ENCODE measurements around the gene RASAL1.

RASAL1 gene

DNA sequence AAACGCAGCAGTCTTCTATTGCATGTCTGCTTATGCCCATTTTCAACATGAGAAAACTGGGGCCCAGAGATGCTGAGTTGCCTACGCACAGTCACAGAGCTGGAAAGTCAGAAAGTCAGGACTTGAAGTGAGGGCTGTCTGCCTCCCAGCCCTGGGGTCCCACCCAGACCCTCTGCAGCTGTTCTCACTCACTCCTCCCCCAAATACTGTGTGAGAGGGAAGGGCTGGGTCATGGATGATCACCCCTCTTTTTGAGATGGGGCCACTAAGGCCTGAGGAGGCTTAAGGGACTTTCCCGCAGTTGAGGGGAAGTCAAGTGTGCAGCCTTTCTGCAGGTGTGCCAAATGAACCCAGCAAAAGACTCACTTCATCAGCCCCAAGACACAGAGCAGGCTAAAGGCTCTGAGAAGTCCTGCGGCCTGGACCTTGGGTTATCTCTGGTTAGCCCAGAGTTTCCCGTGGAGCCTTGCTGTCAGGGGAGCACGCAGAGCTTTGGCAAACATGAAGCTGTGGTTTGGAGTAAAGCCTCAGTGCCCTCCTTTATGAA, 60.4 kb downstream of the RASAL1 start:
- Histone ChIP-seq H3K27me3 (ENCODE audit: control insufficient read depth in 1 of 2, insufficient read depth in 1 of 2, low read length in 2 of 2) (peaks cover 54 to 73% of the 10 kb centered on the region in 2 experiments), H2BK120ac (ENCODE audit: low read depth, low read length) (no peak overlapping the region)

DNA sequence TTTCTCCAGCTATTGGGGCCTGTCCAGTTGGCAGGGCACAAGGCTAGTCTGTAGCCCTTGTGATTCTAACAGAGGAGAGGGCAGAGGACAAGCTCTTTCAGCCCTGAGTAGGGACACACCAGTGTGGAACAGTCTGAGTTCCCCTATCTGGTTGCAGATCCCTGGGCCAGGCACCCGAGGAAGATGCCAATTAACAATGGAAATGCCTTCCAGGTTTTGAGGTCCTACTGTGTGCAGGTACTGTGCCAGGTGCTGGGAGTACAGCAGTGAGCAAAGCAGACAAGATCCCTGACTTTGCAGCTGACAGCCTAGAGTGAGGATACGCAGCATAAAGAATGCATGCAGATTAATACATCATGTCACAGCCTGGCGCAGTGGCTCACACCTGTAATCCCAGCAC, 62.0 kb downstream of the RASAL1 start:
- no peak overlapping the region for H3K4me3 ChIP-seq (ENCODE audit: insufficient read depth in 1 of 2, low read depth in 1 of 2, low read length in 2 of 2)
- no peaks in the 10 kb centered on the region for H3K36me3 ChIP-seq (ENCODE audit: control insufficient read depth in 1 of 2, insufficient read depth in 2 of 2, low read depth in 1 of 2, low read length in 2 of 2)
- peaks cover 53 to 74% of the 10 kb centered on the region in 2 experiments for H3K27me3 ChIP-seq (ENCODE audit: control insufficient read depth in 1 of 2, insufficient read depth in 1 of 2, low read length in 2 of 2)
- H3K23ac ChIP-seq (ENCODE audit: low read length in 2 of 2), result no peak overlapping the region
- no peak overlapping the region for H4K8ac ChIP-seq (ENCODE audit: low read length)
- H2BK5ac ChIP-seq (ENCODE audit: low read depth, low read length, poor library complexity, severe bottlenecking), result no peak overlapping the region
- no peak overlapping the region for H2BK120ac ChIP-seq (ENCODE audit: low read depth, low read length)
- H3K18ac ChIP-seq (ENCODE audit: low read depth in 1 of 2, low read length in 2 of 2), result no peak overlapping the region
- H2BK15ac ChIP-seq (ENCODE audit: low read depth, poor library complexity, severe bottlenecking), result no peak overlapping the region
- no peak overlapping the region for H2AFZ ChIP-seq (ENCODE audit: low read depth, low read length)
- H4K91ac ChIP-seq (ENCODE audit: low read length), result no peak overlapping the region
- no peak overlapping the region for H3K9ac ChIP-seq (ENCODE audit: low read length)
- no peak overlapping the region for H2BK12ac ChIP-seq (ENCODE audit: low read length in 2 of 2)
- no peak for DNase-seq
- no peaks in the 10 kb centered on the region for H3K79me1 ChIP-seq (replicated peaks; ENCODE audit: low read length, poor library complexity, severe bottlenecking)
- no peak overlapping the region for H2AK5ac ChIP-seq (ENCODE audit: low read length, severe bottlenecking)
- H3K14ac ChIP-seq (ENCODE audit: low read length in 2 of 2), result no peak overlapping the region
- H3K4ac ChIP-seq (ENCODE audit: low read depth in 1 of 2, low read length in 2 of 2), result no peak overlapping the region
- WGBS, result 65% methylated on average over 3 of the region's 3 CpGs
- peaks cover 7% of the 10 kb centered on the region for H3K4me1 ChIP-seq (ENCODE audit: control insufficient read depth, insufficient read depth, low read depth, low read length)
- H3K9me3 ChIP-seq (ENCODE audit: control insufficient read depth, low read length), result no peaks in the 10 kb centered on the region
- H3K4me2 ChIP-seq (ENCODE audit: low read length, poor library complexity, severe bottlenecking), result no peak overlapping the region
- no peak overlapping the region for H3K27ac ChIP-seq (ENCODE audit: low read length, poor library complexity, severe bottlenecking)

More for the DNA sequence above, 60.4 kb downstream of the RASAL1 start:
- H3K4me2 ChIP-seq (ENCODE audit: low read length, poor library complexity, severe bottlenecking), result no peak overlapping the region
- no peaks in the 10 kb centered on the region for H3K9me3 ChIP-seq (ENCODE audit: control insufficient read depth, low read length)
- no peak overlapping the region for H2BK5ac ChIP-seq (ENCODE audit: low read depth, low read length, poor library complexity, severe bottlenecking)
- no peak overlapping the region for H4K8ac ChIP-seq (ENCODE audit: low read length)
- no peak overlapping the region for H3K27ac ChIP-seq (ENCODE audit: low read length, poor library complexity, severe bottlenecking)
- H2AK5ac ChIP-seq (ENCODE audit: low read length, severe bottlenecking), result no peak overlapping the region
- no peak overlapping the region for H3K18ac ChIP-seq (ENCODE audit: low read depth in 1 of 2, low read length in 2 of 2)
- DNase-seq, result no peak
- no peaks in the 10 kb centered on the region for H3K36me3 ChIP-seq (ENCODE audit: control insufficient read depth in 1 of 2, insufficient read depth in 2 of 2, low read depth in 1 of 2, low read length in 2 of 2)
- no peak overlapping the region for H3K4ac ChIP-seq (ENCODE audit: low read depth in 1 of 2, low read length in 2 of 2)
- H2BK12ac ChIP-seq (ENCODE audit: low read length in 2 of 2), result no peak overlapping the region
- no peak overlapping the region for H2BK15ac ChIP-seq (ENCODE audit: low read depth, poor library complexity, severe bottlenecking)
- WGBS, result 83% methylated on average over 6 of the region's 6 CpGs
- no peak overlapping the region for H2AFZ ChIP-seq (ENCODE audit: low read depth, low read length)
- H3K4me1 ChIP-seq (ENCODE audit: control insufficient read depth, insufficient read depth, low read depth, low read length), result peaks cover 5% of the 10 kb centered on the region
- no peak overlapping the region for H3K14ac ChIP-seq (ENCODE audit: low read length in 2 of 2)
- H3K23ac ChIP-seq (ENCODE audit: low read length in 2 of 2), result no peak overlapping the region
- no peak overlapping the region for H3K9ac ChIP-seq (ENCODE audit: low read length)
- no peak overlapping the region for H3K4me3 ChIP-seq (ENCODE audit: insufficient read depth in 1 of 2, low read depth in 1 of 2, low read length in 2 of 2)
- no peaks in the 10 kb centered on the region for H3K79me1 ChIP-seq (replicated peaks; ENCODE audit: low read length, poor library complexity, severe bottlenecking)
- no peak overlapping the region for H4K91ac ChIP-seq (ENCODE audit: low read length)

- H2BK120ac ChIP-seq (ENCODE audit: low read depth, low read length), result no peak overlapping the region
- no peaks in the 10 kb centered on the region for H3K36me3 ChIP-seq (ENCODE audit: control insufficient read depth in 1 of 2, insufficient read depth in 2 of 2, low read depth in 1 of 2, low read length in 2 of 2)
- H3K9ac ChIP-seq (ENCODE audit: low read length), result no peak overlapping the region
- no peak overlapping the region for H3K27ac ChIP-seq (ENCODE audit: low read length, poor library complexity, severe bottlenecking)
- WGBS, result 85% methylated on average over 3 of the region's 3 CpGs
- no peak overlapping the region for H2BK5ac ChIP-seq (ENCODE audit: low read depth, low read length, poor library complexity, severe bottlenecking)
- H2AK5ac ChIP-seq (ENCODE audit: low read length, severe bottlenecking), result no peak overlapping the region
- H2BK12ac ChIP-seq (ENCODE audit: low read length in 2 of 2), result no peak overlapping the region
- DNase-seq, result no peak
- no peaks in the 10 kb centered on the region for H3K79me1 ChIP-seq (replicated peaks; ENCODE audit: low read length, poor library complexity, severe bottlenecking)
- H3K27me3 ChIP-seq (ENCODE audit: control insufficient read depth in 1 of 2, insufficient read depth in 1 of 2, low read length in 2 of 2), result peaks cover 59 to 76% of the 10 kb centered on the region in 2 experiments
- H4K91ac ChIP-seq (ENCODE audit: low read length), result no peak overlapping the region
- no peak overlapping the region for H4K8ac ChIP-seq (ENCODE audit: low read length)
- H3K14ac ChIP-seq (ENCODE audit: low read length in 2 of 2), result no peak overlapping the region
- H2BK15ac ChIP-seq (ENCODE audit: low read depth, poor library complexity, severe bottlenecking), result no peak overlapping the region
- H3K4ac ChIP-seq (ENCODE audit: low read depth in 1 of 2, low read length in 2 of 2), result no peak overlapping the region
- H3K4me1 ChIP-seq (ENCODE audit: control insufficient read depth, insufficient read depth, low read depth, low read length), result peaks cover 2% of the 10 kb centered on the region
- no peak overlapping the region for H3K18ac ChIP-seq (ENCODE audit: low read depth in 1 of 2, low read length in 2 of 2)
- no peak overlapping the region for H3K4me3 ChIP-seq (ENCODE audit: insufficient read depth in 1 of 2, low read depth in 1 of 2, low read length in 2 of 2)
- H3K4me2 ChIP-seq (ENCODE audit: low read length, poor library complexity, severe bottlenecking), result no peak overlapping the region
- H2AFZ ChIP-seq (ENCODE audit: low read depth, low read length), result no peak overlapping the region
- H3K9me3 ChIP-seq (ENCODE audit: control insufficient read depth, low read length), result no peaks in the 10 kb centered on the region
- no peak overlapping the region for H3K23ac ChIP-seq (ENCODE audit: low read length in 2 of 2)
Observed at GRCh38 chr12:113072136-113072535, 63.4 kb downstream of the RASAL1 start.

GRCh38 chr12:113071135-113072112, 64.1 kb downstream of the RASAL1 start:
- Histone ChIP-seq H2AK5ac (ENCODE audit: low read length, severe bottlenecking) (no peak overlapping the region), H2BK120ac (ENCODE audit: low read depth, low read length) (no peak overlapping the region), H3K27ac (ENCODE audit: low read length, poor library complexity, severe bottlenecking) (no peak overlapping the region), H2BK5ac (ENCODE audit: low read depth, low read length, poor library complexity, severe bottlenecking) (no peak overlapping the region), H3K18ac (ENCODE audit: low read depth in 1 of 2, low read length in 2 of 2) (no peak overlapping the region), H3K14ac (ENCODE audit: low read length in 2 of 2) (no peak overlapping the region), H3K9me3 (ENCODE audit: control insufficient read depth, low read length) (no peaks in the 10 kb centered on the region), H3K27me3 (ENCODE audit: control insufficient read depth in 1 of 2, insufficient read depth in 1 of 2, low read length in 2 of 2) (peaks cover 64 to 78% of the 10 kb centered on the region in 2 experiments), H3K9ac (ENCODE audit: low read length) (no peak overlapping the region), H2BK15ac (ENCODE audit: low read depth, poor library complexity, severe bottlenecking) (no peak overlapping the region), H4K8ac (ENCODE audit: low read length) (no peak overlapping the region), H2AFZ (ENCODE audit: low read depth, low read length) (no peak overlapping the region), H3K79me1 (replicated peaks; ENCODE audit: low read length, poor library complexity, severe bottlenecking) (no peaks in the 10 kb centered on the region), H3K4me1 (ENCODE audit: control insufficient read depth, insufficient read depth, low read depth, low read length) (peaks cover 2% of the 10 kb centered on the region), H2BK12ac (ENCODE audit: low read length in 2 of 2) (no peak overlapping the region), H3K23ac (ENCODE audit: low read length in 2 of 2) (no peak overlapping the region), H3K4me2 (ENCODE audit: low read length, poor library complexity, severe bottlenecking) (no peak overlapping the region), H3K4me3 (ENCODE audit: insufficient read depth in 1 of 2, low read depth in 1 of 2, low read length in 2 of 2) (no peak overlapping the region), H3K4ac (ENCODE audit: low read depth in 1 of 2, low read length in 2 of 2) (no peak overlapping the region), H3K36me3 (ENCODE audit: control insufficient read depth in 1 of 2, insufficient read depth in 2 of 2, low read depth in 1 of 2, low read length in 2 of 2) (no peaks in the 10 kb centered on the region), H4K91ac (ENCODE audit: low read length) (no peak overlapping the region)
- WGBS, result 76% methylated on average over 20 of the region's 21 CpGs
- no peak for DNase-seq

All from mesenchymal stem cell (in vitro differentiated cells and primary cell).